Measurements from ENCODE around the gene CIROP.

The CIROP gene

GRCh38 chr14:23122086-23122485 lies 17.3 kb upstream of the CIROP start:
- ATAC-seq (no peak), DNase-seq (no peak)
- Mint-ChIP-seq H3K4me1 (peaks cover 45% of the 10 kb centered on the region), H3K9me3 (no peaks in the 10 kb centered on the region), H3K27ac (no peak overlapping the region), H3K4me3 (no peak overlapping the region), H3K27me3 (no peaks in the 10 kb centered on the region)

- Mint-ChIP-seq H3K27ac (peak overlapping the region in 1 of 2 donors; percentile 91), H3K27me3 (no peaks in the 10 kb centered on the region), H3K4me1 (peaks cover 45% of the 10 kb centered on the region), H3K9me3 (no peaks in the 10 kb centered on the region), H3K4me3 (peak overlapping the region; percentile 9 to 24)
- DNase-seq (no peak), ATAC-seq (no peak)
Measured at GRCh38 chr14:23121361-23121771, 16.6 kb upstream of the CIROP start.

- ATAC-seq: peak; percentile 82
Measured at GRCh38 chr14:23120541-23121251, 15.9 kb upstream of the CIROP start.

GRCh38 chr14:23119363-23120327 lies 14.9 kb upstream of the CIROP start:
- no peaks in the 10 kb centered on the region for H3K27me3 Mint-ChIP-seq
- DNase-seq (peak; percentile 38 to 45), ATAC-seq (peak; percentile 35)
- H3K9me3 Mint-ChIP-seq: no peaks in the 10 kb centered on the region
- H3K27ac Mint-ChIP-seq: peak overlapping the region; percentile 71 to 91
- peaks cover 52% of the 10 kb centered on the region for H3K4me1 Mint-ChIP-seq
- peak overlapping the region; percentile 71 to 73 for H3K4me3 Mint-ChIP-seq

More at GRCh38 chr14:23120541-23121251, 15.9 kb upstream of the CIROP start:
- peaks cover 45% of the 10 kb centered on the region for H3K4me1 Mint-ChIP-seq
- peak overlapping the region; percentile 65 to 91 for H3K27ac Mint-ChIP-seq
- H3K9me3 Mint-ChIP-seq: no peaks in the 10 kb centered on the region
- peak overlapping the region; percentile 71 to 73 for H3K4me3 Mint-ChIP-seq
- H3K27me3 Mint-ChIP-seq: no peaks in the 10 kb centered on the region
- DNase-seq: peak; percentile 82 to 87

GRCh38 chr14:23118506-23119362 lies 13.9 kb upstream of the CIROP start, which contains the start of gene CEBPE:
Gene CEBPE, minus strand, starts transcription at chr14:23119255. Its CDS starts 164 bp downstream, at chr14:23119091.
- H3K4me3 Mint-ChIP-seq: peak within 1 kb of the TSS; percentile 71 to 73
- peak; percentile 28 for ATAC-seq
- peak within 1 kb of the TSS; percentile 71 to 91 for H3K27ac Mint-ChIP-seq
- no peak for DNase-seq
- H3K9me3 Mint-ChIP-seq: no peaks in the 10 kb centered on the region
- no peaks in the 10 kb centered on the region for H3K27me3 Mint-ChIP-seq
- H3K4me1 Mint-ChIP-seq: peaks cover 56% of the 10 kb centered on the region

- Mint-ChIP-seq H3K27ac (no peak overlapping the region), H3K4me1 (peaks cover 56% of the 10 kb centered on the region), H3K9me3 (no peaks in the 10 kb centered on the region), H3K27me3 (no peaks in the 10 kb centered on the region), H3K4me3 (no peak overlapping the region)
- DNase-seq: no peak
- no peak for ATAC-seq
Measured at GRCh38 chr14:23117371-23118020, 12.7 kb upstream of the CIROP start.

- peaks cover 47% of the 10 kb centered on the region for H3K4me1 Mint-ChIP-seq
- no peak for ATAC-seq
- no peaks in the 10 kb centered on the region for H3K27me3 Mint-ChIP-seq
- DNase-seq: no peak
- H3K9me3 Mint-ChIP-seq: no peaks in the 10 kb centered on the region
- no peak overlapping the region for H3K27ac Mint-ChIP-seq
- no peak overlapping the region for H3K4me3 Mint-ChIP-seq
Measured at GRCh38 chr14:23115918-23116317, 11.1 kb upstream of the CIROP start.

- no peak for ATAC-seq
- no peaks in the 10 kb centered on the region for H3K9me3 Mint-ChIP-seq
- H3K27me3 Mint-ChIP-seq: no peaks in the 10 kb centered on the region
- peaks cover 40% of the 10 kb centered on the region for H3K4me1 Mint-ChIP-seq
- H3K4me3 Mint-ChIP-seq: no peak overlapping the region
- peak overlapping the region in 1 of 2 donors; percentile 77 for H3K27ac Mint-ChIP-seq
- no peak for DNase-seq
Measured at GRCh38 chr14:23115039-23115731, 10.4 kb upstream of the CIROP start.

- Mint-ChIP-seq H3K9me3 (no peaks in the 10 kb centered on the region), H3K4me1 (peaks cover 35% of the 10 kb centered on the region), H3K27me3 (no peaks in the 10 kb centered on the region), H3K4me3 (no peak overlapping the region), H3K27ac (peak overlapping the region in 1 of 2 donors; percentile 77)
- DNase-seq (no peak), ATAC-seq (no peak)
Measured at GRCh38 chr14:23114669-23115038, 9.9 kb upstream of the CIROP start.

GRCh38 chr14:23114120-23114458 lies 9.3 kb upstream of the CIROP start:
- Mint-ChIP-seq H3K27ac (peak overlapping the region in 1 of 2 donors; percentile 70), H3K27me3 (no peaks in the 10 kb centered on the region), H3K4me1 (peaks cover 29% of the 10 kb centered on the region), H3K4me3 (no peak overlapping the region), H3K9me3 (no peaks in the 10 kb centered on the region)
- ATAC-seq (no peak), DNase-seq (no peak)

- Mint-ChIP-seq H3K27ac (no peak overlapping the region), H3K9me3 (no peaks in the 10 kb centered on the region), H3K4me3 (no peak overlapping the region), H3K4me1 (peaks cover 24% of the 10 kb centered on the region), H3K27me3 (no peaks in the 10 kb centered on the region)
- DNase-seq: no peak
- no peak for ATAC-seq
Measured at GRCh38 chr14:23113431-23114119, 8.8 kb upstream of the CIROP start.

- no peaks in the 10 kb centered on the region for H3K9me3 Mint-ChIP-seq
- H3K4me1 Mint-ChIP-seq: peaks cover 14% of the 10 kb centered on the region
- DNase-seq (no peak), ATAC-seq (no peak)
- no peak overlapping the region for H3K27ac Mint-ChIP-seq
- H3K4me3 Mint-ChIP-seq: no peak overlapping the region
- H3K27me3 Mint-ChIP-seq: no peaks in the 10 kb centered on the region
Measured at GRCh38 chr14:23112359-23113178, 7.8 kb upstream of the CIROP start.

- Mint-ChIP-seq H3K4me3 (no peak overlapping the region), H3K9me3 (no peaks in the 10 kb centered on the region), H3K4me1 (peaks cover 11% of the 10 kb centered on the region), H3K27me3 (no peaks in the 10 kb centered on the region), H3K27ac (no peak overlapping the region)
- ATAC-seq: no peak
- no peak for DNase-seq
Measured at GRCh38 chr14:23110579-23111365, 6.0 kb upstream of the CIROP start.

Data from stimulated activated naive CD8-positive, alpha-beta T cell treated with anti-CD3 and anti-CD28 coated beads, Interleukin-15, amount 100 ng/mL, for 72 hours (primary cell).